IMR-90 (cell line): ENCODE measurements around the gene GSTM1. TPM values are rescaled to one million over a fixed set of nuclear protein-coding genes. Genes with fewer than 3 reads are reported as not detected.

Source experiments
- ATAC-seq: fragments of 200-7000 bp; cut with Tn5 transposase; 2 replicates; pipeline ENCODE4 v1.9.1; 2020; ENCODE audit warnings: low read depth, mild to moderate bottlenecking, moderate library complexity
- BruUV-seq: library from RNA; stranded (reverse); fragments of 400-500 nt; replicated peaks from 2 replicates; lab custom pipeline; 2021; lab: Mats Ljungman, UMichigan
- CTCF ChIA-PET: fragments of 300-600 bp; formaldehyde crosslinking; extraction: SDS; loops from one replicate; lab custom pipeline; 2021; ENCODE audit warnings: antibody characterized with exemption; lab: Yijun Ruan, JAX
- POLR2A ChIA-PET: fragments of 300-600 bp; sonication (Branson Sonifier 250); formaldehyde crosslinking; loops from one replicate; lab custom pipeline; 2022; ENCODE audit warnings: antibody characterized with exemption; ENCODE audit not compliant: unreplicated experiment; lab: Charles Lee
- DNase-seq: peaks from one replicate; pipeline ENCODE4 v3.0.0; 2013
- H2AFZ ChIP-seq: replicated peaks from 2 replicates; pipeline ENCODE3; 2013; ENCODE audit warnings: low read length, mild to moderate bottlenecking; ENCODE audit not compliant: poor library complexity
- H2AK5ac ChIP-seq: 2 replicates; pipeline ENCODE4 v1.6.1; 2013; ENCODE audit warnings: low read depth, low read length, inconsistent platforms
- H2AK9ac ChIP-seq: replicated peaks from 2 replicates; pipeline ENCODE3; 2013; ENCODE audit warnings: mild to moderate bottlenecking, low read depth, low read length, moderate library complexity; ENCODE audit not compliant: poor library complexity
- H2BK120ac ChIP-seq: 2 replicates; pipeline ENCODE4 v1.6.1; 2013; ENCODE audit warnings: low read depth, low read length, inconsistent platforms
- H2BK15ac ChIP-seq: 3 replicates; pipeline ENCODE4 v1.6.1; 2013; ENCODE audit warnings: low read depth, low read length, inconsistent platforms
- H2BK20ac ChIP-seq: 2 replicates; pipeline ENCODE4 v1.6.1; 2013; ENCODE audit warnings: low read depth, mild to moderate bottlenecking, inconsistent platforms, low read length, moderate library complexity
- H2BK5ac ChIP-seq: 2 replicates; pipeline ENCODE4 v1.6.1; 2013; ENCODE audit warnings: mild to moderate bottlenecking, low read depth, low read length, inconsistent platforms; ENCODE audit not compliant: poor library complexity, severe bottlenecking
- H3K14ac ChIP-seq: replicated peaks from 2 replicates; pipeline ENCODE4 v1.6.1; 2013; ENCODE audit warnings: low read depth, low read length, inconsistent platforms
- H3K18ac ChIP-seq: 2 replicates; pipeline ENCODE4 v1.6.1; 2013; ENCODE audit warnings: low read depth, low read length, control low read depth
- H3K23ac ChIP-seq: 2 replicates; pipeline ENCODE4 v1.6.1; 2013; ENCODE audit warnings: low read depth, low read length, inconsistent platforms
- H3K27ac ChIP-seq: 2 replicates; pipeline ENCODE4 v1.5.1; 2013; ENCODE audit warnings: mild to moderate bottlenecking, control low read depth, low read length; ENCODE audit not compliant: insufficient read depth
- H3K27me3 ChIP-seq: 2 replicates; pipeline ENCODE4 v1.6.1; 2013; ENCODE audit warnings: low read length; ENCODE audit not compliant: control insufficient read depth, insufficient read depth
- H3K36me3 ChIP-seq: 2 replicates; pipeline ENCODE4 v1.6.1; 2013; ENCODE audit warnings: low read length, mixed read lengths; ENCODE audit not compliant: control insufficient read depth, insufficient read depth
- H3K4ac ChIP-seq: 2 replicates; pipeline ENCODE4 v1.6.1; 2013; ENCODE audit warnings: low read depth, low read length, inconsistent platforms
- H3K4me1 ChIP-seq: 2 replicates; pipeline ENCODE4 v1.6.1; 2013; ENCODE audit warnings: low read length, mixed read lengths; ENCODE audit not compliant: control insufficient read depth, insufficient read depth
- H3K4me2 ChIP-seq: 2 replicates; pipeline ENCODE4 v1.6.1; 2013; ENCODE audit warnings: low read depth, mild to moderate bottlenecking, control low read depth, low read length, moderate library complexity
- H3K4me3 ChIP-seq: 2 replicates; pipeline ENCODE4 v1.5.1; 2013; ENCODE audit warnings: low read depth, mild to moderate bottlenecking, control low read depth, low read length, moderate library complexity; ENCODE audit not compliant: insufficient read depth
- H3K56ac ChIP-seq: 2 replicates; pipeline ENCODE4 v1.6.1; 2013; ENCODE audit warnings: low read length, inconsistent platforms; ENCODE audit not compliant: insufficient read depth; ENCODE audit errors: extremely low read depth
- H3K79me1 ChIP-seq, 2 experiments: 2 replicates each; pipeline ENCODE4 v1.6.1; 2013; ENCODE audit warnings: low read length in 2 of 2, inconsistent platforms in 1 of 2, low read depth in 1 of 2
- H3K9ac ChIP-seq: 2 replicates; pipeline ENCODE4 v1.6.1; 2013; ENCODE audit warnings: low read depth, low read length, control low read depth
- H3K9me1 ChIP-seq: 2 replicates; pipeline ENCODE4 v1.6.1; 2013; ENCODE audit warnings: low read length, inconsistent platforms; ENCODE audit not compliant: insufficient read depth
- H3K9me3 ChIP-seq: 2 replicates; pipeline ENCODE4 v1.6.1; 2013; ENCODE audit warnings: low read length; ENCODE audit not compliant: control insufficient read depth, insufficient read depth
- H4K20me1 ChIP-seq: 2 replicates; pipeline ENCODE4 v1.6.1; 2013; ENCODE audit warnings: low read length, inconsistent platforms; ENCODE audit not compliant: insufficient read depth
- H4K5ac ChIP-seq: 2 replicates; pipeline ENCODE4 v1.6.1; 2013; ENCODE audit warnings: mild to moderate bottlenecking, low read depth, low read length, control low read depth
- H4K8ac ChIP-seq, 2 experiments: 2 replicates each; pipeline ENCODE4 v1.6.1; 2013; ENCODE audit warnings: low read depth in 2 of 2, low read length in 2 of 2, control low read depth in 1 of 2, inconsistent platforms in 1 of 2
- H4K91ac ChIP-seq: 2 replicates; pipeline ENCODE4 v1.6.1; 2013; ENCODE audit warnings: low read depth, low read length, inconsistent platforms; ENCODE audit not compliant: insufficient read depth
- CTCF ChIP-seq: conservative IDR thresholded peaks from 2 replicates; pipeline ENCODE4 v1.5.1; 2012; ENCODE audit warnings: mild to moderate bottlenecking, low read depth, low read length, improper control_type of control experiment
- MAZ ChIP-seq: IDR thresholded peaks from 2 replicates; pipeline ENCODE4 v1.6.1; 2012; ENCODE audit warnings: low read depth, mild to moderate bottlenecking, low read length, improper control_type of control experiment, moderate library complexity, borderline replicate concordance
- MXI1 ChIP-seq: IDR thresholded peaks from 2 replicates; pipeline ENCODE4 v1.6.1; 2012; ENCODE audit warnings: low read depth, mild to moderate bottlenecking, low read length, moderate library complexity, borderline replicate concordance
- POLR2A ChIP-seq: IDR thresholded peaks from 2 replicates; pipeline ENCODE4 v1.6.1; 2012; ENCODE audit warnings: mild to moderate bottlenecking, low read depth, low read length
- RAD21 ChIP-seq: IDR thresholded peaks from 2 replicates; pipeline ENCODE4 v1.6.1; 2012; ENCODE audit warnings: low read length, improper control_type of control experiment
- SMC3 ChIP-seq: fragments of 150-350 bp; IDR thresholded peaks from 2 replicates; pipeline ENCODE4 v1.6.1; 2016; ENCODE audit warnings: low read depth, mild to moderate bottlenecking, antibody characterized with exemption, low read length, moderate library complexity
- USF2 ChIP-seq: fragments of 150-350 bp; IDR thresholded peaks from 2 replicates; pipeline ENCODE4 v1.6.1; 2017; ENCODE audit warnings: mild to moderate bottlenecking, antibody characterized with exemption, low read length, low read depth
- WGBS, 2 experiments: methylation state at CpG; one replicate each; pipeline versions ENCODE4 v1.1.5 to v1.1.7; 2013; ENCODE audit warnings: missing lambda C conversion rate in 2 of 2; ENCODE audit not compliant: insufficient read length in 1 of 2; ENCODE audit errors: extremely low coverage in 2 of 2; 5-methylcytosine and 5-hydroxymethylcytosine counted together
- dilution Hi-C: fragments of 300-500 bp; cut with HindIII; formaldehyde crosslinking; loops from one replicate; pipeline ENCODE4 v1.14.3; 2018; ENCODE audit warnings: low sequenced_read_pairs; ENCODE audit not compliant: unreplicated experiment
- in situ Hi-C: fragments of 300-500 bp; cut with MboI; formaldehyde crosslinking; loops from 3 replicates; pipeline ENCODE4 v1.14.3; 2019; ENCODE audit warnings: low sequenced_read_pairs, inconsistent platforms, mixed read lengths
- intact Hi-C: fragments of 100-400 bp; cut with micrococcal nuclease; formaldehyde crosslinking; loops from 2 replicates; pipeline ENCODE4 v1.10.0; 2022
- polyA plus RNA-seq, 3 experiments: library from polyadenylated mRNA; depleted of rRNA; stranded (reverse); fragments of >200 nt; gene quantifications; 2 replicates each; pipeline ENCODE4 v1.2.3, GENCODE V29; 2012; ENCODE audit warnings: low replicate concordance in 1 of 3
- total RNA-seq: library from RNA; depleted of rRNA; stranded (reverse); fragments of >200 nt; gene quantifications from 2 replicates; pipeline ENCODE4 v1.2.3, GENCODE V29; 2012

Gene GSTM1
- total and polyA plus RNA-seq, 2 of the 4 experiments (the other 2 are of a cell fraction): not detected

GRCh38 chr1:109643385-109644230 is 44.0 kb upstream of the GSTM1 start:
- Histone ChIP-seq H2AK5ac (peak overlapping the region; percentile 47), H2AFZ (peak overlapping the region; percentile 93), H3K4me2 (no peak overlapping the region), H2BK15ac (no peak overlapping the region; the same call in 2 of the 3 replicates), H2BK120ac (peak overlapping the region; percentile 41), H3K27ac (no peak overlapping the region), H3K27me3 (no peaks in the 10 kb centered on the region), H3K9me1 (peaks cover 4% of the 10 kb centered on the region), H3K4me1 (peaks cover 11% of the 10 kb centered on the region), H3K23ac (no peak overlapping the region), H2BK20ac (peak overlapping the region; percentile 35; the same call in 1 of the 2 replicates), H4K20me1 (no peaks in the 10 kb centered on the region), H4K91ac (peak overlapping the region; percentile 65), H2BK5ac (no peak overlapping the region), H3K9ac (no peak overlapping the region), H3K4ac (peak overlapping the region; percentile 44), H3K9me3 (no peaks in the 10 kb centered on the region; the same call in 1 of the 2 replicates), H4K8ac (peak overlapping the region; percentile 17 to 90; a peak in 3 of 4 replicates), H2AK9ac (peak overlapping the region; percentile 70), H3K14ac (0 out of 2 replicates have a peak overlapping the region, but pooled peaks have one; percentile 16), H3K56ac (no peak overlapping the region), H3K79me1 (no peaks in the 10 kb centered on the region), H3K4me3 (no peak overlapping the region), H3K18ac (peak overlapping the region; percentile 30; the same call in 1 of the 2 replicates), H4K5ac (peak overlapping the region; percentile 25; the same call in 1 of the 2 replicates), H3K36me3 (no peaks in the 10 kb centered on the region)
- dilution Hi-C loops: no loop called here
- peak; percentile 65 for DNase-seq
- POLR2A ChIA-PET: no interaction called here
- BruUV-seq: no TSS peak
- CTCF ChIA-PET: interaction anchor here (0.6 to 1.7 kb wide), 6 partner anchors 97 to 681 kb away, joined by 3 to 10 read pairs (median 6); no protein-coding TSS in a partner anchor
- TF ChIP-seq USF2 (no peak), SMC3 (peak; percentile 92), MAZ (peak; percentile 23; the same call in 1 of the 2 replicates), RAD21 (peak; percentile 87), MXI1 (no peak), CTCF (peak; percentile 84), POLR2A (0 out of 2 replicates have a peak, but pooled peaks have one; percentile 20)
- intact Hi-C loops: loop anchor here (1.0 to 2.0 kb wide), 2 partner anchors 130 to 341 kb away; partner anchors contain the start of gene AHCYL1
- in situ Hi-C loops: loop anchor here (5.0 to 10.0 kb wide), 3 partner anchors 129 to 339 kb away; partner anchors contain the start of genes AHCYL1 and CSF1
- ATAC-seq: peak; percentile 77
- 41% methylated on average over 4 of the region's 32 CpGs; no CpG with 5 or more reads in 1 of the 2 experiments for WGBS, 2 experiments
